GM18499 (cell line): ENCODE measurements around the gene CYP4F3.
"Not testable (repeated sequence)": the region's sequence is repeated elsewhere in the genome, so short reads cannot be mapped to it uniquely, and the experiment has no call there.

Source experiments
- ATAC-seq: cut with Tn5 transposase; IDR thresholded peaks from one replicate; pipeline ENCODE4 v1.9.1; 2021; ENCODE audit warnings: moderate number of reproducible peaks; ENCODE audit not compliant: insufficient read depth, unreplicated experiment

The CYP4F3 gene

GRCh38 chr19:15666186-15666585 is 25.5 kb downstream of the CYP4F3 start:
- no peak for ATAC-seq

DNA sequence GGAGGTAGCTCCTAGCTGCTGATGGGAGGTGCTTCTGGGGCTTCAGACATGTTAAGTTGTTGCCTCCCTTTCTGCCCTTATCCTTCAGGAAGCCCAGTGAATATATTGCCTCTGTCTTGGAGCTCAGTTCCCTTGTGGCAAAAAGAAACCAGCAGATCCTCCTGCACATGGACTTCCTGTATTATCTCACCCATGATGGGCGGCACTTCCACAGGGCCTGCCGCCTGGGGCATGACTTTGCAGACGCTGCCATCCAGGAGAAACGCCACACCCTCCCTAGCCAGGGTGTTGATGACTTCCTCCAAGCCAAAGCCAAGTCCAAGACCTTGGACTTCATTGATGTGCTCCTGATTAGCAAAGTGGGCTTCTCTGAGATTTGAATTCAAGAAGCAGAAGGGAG is 26.2 kb downstream of the CYP4F3 start:
- ATAC-seq = no peak

DNA sequence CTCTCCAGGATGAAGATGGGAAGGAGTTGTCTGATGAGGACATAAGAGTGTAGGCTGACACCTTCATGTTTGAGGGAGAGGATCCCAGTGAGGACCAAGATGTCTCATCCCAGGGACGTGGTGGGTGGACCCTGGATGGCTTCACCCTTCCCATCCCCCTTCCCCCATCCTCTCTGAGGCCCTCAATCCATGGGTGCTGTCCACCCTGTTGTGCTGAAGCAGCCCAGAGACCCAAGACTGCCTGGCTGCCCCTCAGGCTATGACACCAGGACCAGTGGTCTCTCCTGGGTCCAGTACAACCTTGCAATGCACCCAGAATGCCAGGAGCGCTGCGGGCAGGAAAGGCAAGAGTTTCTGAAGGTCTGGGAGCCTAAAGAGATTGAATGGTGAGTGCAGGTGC is 28.7 kb downstream of the CYP4F3 start:
- no peak for ATAC-seq

GRCh38 chr19:15669891-15670290 is 29.2 kb downstream of the CYP4F3 start:
- no peak for ATAC-seq

- no peak for ATAC-seq
Observed at GRCh38 chr19:15671237-15671821, 30.6 kb downstream of the CYP4F3 start.

GRCh38 chr19:15671891-15672579 is 31.3 kb downstream of the CYP4F3 start:
- no peak for ATAC-seq

- no peak for ATAC-seq
Observed at GRCh38 chr19:15672580-15673175, 32.0 kb downstream of the CYP4F3 start, which contains the start of gene CYP4F12. CYP4F12 (plus strand) TSS chr19:15673087; CDS start chr19:15673530, 443 bp downstream.

- no peak for ATAC-seq
Observed at GRCh38 chr19:15673176-15673654, 32.5 kb downstream of the CYP4F3 start.

DNA sequence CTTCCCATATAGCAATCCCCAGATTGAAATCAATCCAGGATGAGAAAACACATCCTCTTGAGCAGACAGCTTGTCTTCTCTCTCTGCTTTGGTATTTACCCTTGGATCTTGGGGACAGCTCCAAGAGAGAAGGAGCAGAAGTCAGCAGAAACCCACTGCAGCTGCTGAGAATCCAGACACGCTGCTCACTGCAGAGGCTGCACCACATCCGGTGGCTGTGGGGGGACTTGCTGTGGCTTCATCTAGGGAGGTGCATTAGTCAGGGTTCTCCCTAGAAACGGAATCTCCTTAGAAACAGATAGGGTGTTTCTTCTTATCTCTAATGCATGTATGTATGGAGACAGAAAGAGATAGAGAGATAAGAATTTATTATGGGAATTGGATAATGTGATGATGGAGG is 34.9 kb downstream of the CYP4F3 start:
- no peak for ATAC-seq

GRCh38 chr19:15679089-15679488 is 38.4 kb downstream of the CYP4F3 start:
- no peak for ATAC-seq

DNA sequence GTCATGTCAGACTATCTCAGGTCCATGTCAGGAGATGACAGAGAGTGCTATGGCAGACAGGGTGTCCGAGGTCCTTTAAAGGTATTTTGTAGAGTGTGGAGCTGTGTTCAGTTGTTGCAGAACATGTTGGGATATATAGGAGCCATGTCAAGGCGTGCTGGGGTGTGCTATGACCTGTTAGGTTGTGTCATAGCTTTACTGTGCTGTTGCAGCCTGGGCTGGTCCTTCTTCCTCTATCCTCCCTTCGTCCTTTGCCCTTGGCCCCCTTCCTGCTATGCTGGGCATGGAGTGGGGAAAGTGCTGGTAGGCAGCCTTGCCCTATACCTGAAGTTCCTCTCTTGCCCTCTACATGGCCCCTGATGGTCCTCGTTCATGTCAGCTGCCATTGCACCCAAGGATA is 39.2 kb downstream of the CYP4F3 start:
- not testable (repeated sequence) for ATAC-seq

GRCh38 chr19:15680478-15681322 is 40.0 kb downstream of the CYP4F3 start:
- ATAC-seq = no peak

GRCh38 chr19:15683411-15683810 is 42.7 kb downstream of the CYP4F3 start:
- no peak for ATAC-seq

- no peak for ATAC-seq
Observed at GRCh38 chr19:15684828-15685227, 44.1 kb downstream of the CYP4F3 start.

DNA sequence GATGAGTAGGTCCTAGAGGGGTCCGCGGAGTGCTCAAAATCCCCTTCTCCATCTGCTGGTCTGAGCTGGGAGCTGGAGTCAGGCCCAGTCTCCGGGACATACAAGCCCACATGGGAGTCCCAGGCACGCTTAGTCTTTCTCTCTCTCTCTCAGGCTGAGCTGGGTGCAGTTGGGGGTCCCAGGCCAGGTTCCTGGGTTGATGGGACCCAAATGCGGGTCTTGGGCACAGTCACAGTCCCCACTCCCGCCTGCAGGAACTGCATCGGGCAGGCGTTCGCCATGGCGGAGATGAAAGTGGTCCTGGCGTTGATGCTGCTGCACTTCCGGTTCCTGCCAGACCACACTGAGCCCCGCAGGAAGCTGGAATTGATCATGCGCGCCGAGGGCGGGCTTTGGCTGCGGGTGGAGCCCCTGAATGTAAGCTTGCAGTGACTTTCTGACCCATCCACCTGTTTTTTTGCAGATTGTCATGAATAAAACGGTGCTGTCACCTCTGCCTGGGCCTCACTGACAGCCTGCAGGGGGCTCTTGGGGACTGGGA is 56.0 kb downstream of the CYP4F3 start:
- ATAC-seq = no peak

DNA sequence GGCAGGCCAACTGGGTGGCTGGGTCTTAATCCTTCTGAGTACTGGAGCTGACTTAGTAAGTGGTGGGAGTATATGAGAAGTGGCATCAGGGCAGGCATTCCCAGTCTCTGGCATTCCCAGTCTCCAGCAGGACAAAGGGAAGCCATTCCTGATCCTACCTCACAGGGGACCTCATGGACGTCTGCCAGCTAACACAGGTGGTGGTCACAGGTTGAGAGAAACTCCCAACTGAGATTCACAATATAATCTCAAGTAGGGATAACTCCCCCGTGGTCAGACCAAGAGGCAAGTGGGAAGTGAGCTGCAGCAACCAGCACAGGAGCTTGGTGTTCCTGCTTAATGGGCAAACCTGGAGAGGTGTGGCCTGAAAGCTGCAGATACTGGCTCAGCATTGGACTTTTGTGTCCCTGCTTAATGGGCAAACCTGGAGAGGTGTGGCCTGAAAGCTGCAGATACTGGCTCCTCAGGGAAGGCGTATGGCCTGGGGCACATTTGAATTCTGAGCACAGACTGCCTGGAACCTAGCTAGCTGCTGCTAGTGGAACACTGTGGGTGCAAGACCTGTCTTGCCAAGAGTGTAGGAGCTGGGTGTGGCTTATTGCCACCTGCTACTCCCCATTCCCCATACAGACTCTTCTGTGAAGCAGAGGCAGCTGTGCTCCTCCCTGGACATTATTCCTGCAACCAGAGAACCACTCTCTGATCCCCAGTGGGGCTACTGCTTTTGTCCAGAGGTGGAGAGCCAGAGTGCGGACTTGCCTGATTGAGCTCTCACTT is 61.2 kb downstream of the CYP4F3 start:
- ATAC-seq = no peak

- ATAC-seq = no peak
Observed at GRCh38 chr19:15702534-15702930, 61.8 kb downstream of the CYP4F3 start.
